Panc1 (cell line): ENCODE measurements around the gene SYT12. TPM values are rescaled to one million over a fixed set of nuclear protein-coding genes. Genes with fewer than 3 reads are reported as not detected.

Experiments used
- ATAC-seq: fragments of 200-7000 bp; cut with Tn5 transposase; 2 replicates; pipeline ENCODE4 v1.9.1; 2020; ENCODE audit warnings: mild to moderate bottlenecking, moderate library complexity
- BruUV-seq: library from RNA; stranded (reverse); fragments of 400-500 nt; replicated peaks from 2 replicates; lab custom pipeline; 2021; lab: Mats Ljungman, UMichigan
- CTCF ChIA-PET: fragments of 300-600 bp; sonication (Branson Sonifier 250); formaldehyde crosslinking; loops from one replicate; lab custom pipeline; 2022; ENCODE audit warnings: antibody characterized with exemption; lab: Charles Lee
- POLR2A ChIA-PET: fragments of 300-600 bp; sonication (Branson Sonifier 250); formaldehyde crosslinking; loops from one replicate; lab custom pipeline; 2022; ENCODE audit warnings: antibody characterized with exemption; lab: Charles Lee
- DNase-seq: peaks from one replicate; pipeline ENCODE4 v3.0.0-alpha.2; 2010; ENCODE audit warnings: low read depth, low spot score
- H3K27ac ChIP-seq: 2 replicates; pipeline ENCODE4 v1.5.1; 2011; ENCODE audit warnings: mild to moderate bottlenecking, low read length, inconsistent platforms
- H3K27me3 ChIP-seq: fragments of 200-500 bp; sonication (Bioruptor generic); 2 replicates; pipeline ENCODE4 v1.6.0; 2014; ENCODE audit warnings: low read length, inconsistent platforms; ENCODE audit not compliant: control insufficient read depth, insufficient read depth
- H3K36me3 ChIP-seq: fragments of 200-500 bp; sonication (Bioruptor generic); 2 replicates; pipeline ENCODE4 v1.5.1; 2014; ENCODE audit warnings: inconsistent platforms, mild to moderate bottlenecking, low read length, moderate library complexity; ENCODE audit not compliant: control insufficient read depth, insufficient read depth
- H3K4me1 ChIP-seq: 2 replicates; pipeline ENCODE4 v1.5.1; 2011; ENCODE audit warnings: inconsistent platforms, mild to moderate bottlenecking, low read length, moderate library complexity; ENCODE audit not compliant: control insufficient read depth, insufficient read depth
- H3K4me3 ChIP-seq, 2 experiments: 2 replicates each; pipeline ENCODE4 v1.5.1; 2011 to 2012; ENCODE audit warnings: low read depth in 2 of 2, low read length in 2 of 2, mild to moderate bottlenecking in 2 of 2, inconsistent platforms in 1 of 2, moderate library complexity in 1 of 2
- H3K9me3 ChIP-seq: fragments of 200-500 bp; sonication (Bioruptor generic); 2 replicates; pipeline ENCODE4 v1.5.1; 2014; ENCODE audit warnings: low read depth, mild to moderate bottlenecking, inconsistent platforms, low read length, moderate library complexity; ENCODE audit not compliant: control insufficient read depth, insufficient read depth
- POLR2AphosphoS5 ChIP-seq: IDR thresholded peaks from 2 replicates; pipeline ENCODE4 v1.6.1; 2012; ENCODE audit warnings: mild to moderate bottlenecking, low read depth, low read length, moderate library complexity
- SIN3A ChIP-seq: IDR thresholded peaks from 2 replicates; pipeline ENCODE4 v1.6.1; 2012; ENCODE audit warnings: low read depth, mild to moderate bottlenecking, low read length, moderate library complexity, borderline replicate concordance; ENCODE audit not compliant: insufficient read depth
- TCF7L2 ChIP-seq: IDR thresholded peaks from 2 replicates; pipeline ENCODE4 v1.6.1; 2011; ENCODE audit warnings: mild to moderate bottlenecking, low read depth, low read length, inconsistent platforms
- in situ Hi-C: cut with HindIII; loops from 2 replicates; pipeline ENCODE4 v1.10.0; 2016; ENCODE audit warnings: low sequenced_read_pairs, low pct_unique_long_range_greater_than_20kb
- intact Hi-C: fragments of 100-400 bp; cut with micrococcal nuclease; formaldehyde crosslinking; loops from one replicate; pipeline ENCODE4 v1.10.0; 2022; ENCODE audit not compliant: unreplicated experiment
- microRNA-seq: library from miRNA; unstranded; fragments of <30 nt; microRNA quantifications from one replicate; pipeline ENCODE4 v1.1.0, GENCODE V29; 2020; ENCODE audit not compliant: unreplicated experiment
- total RNA-seq: library from RNA; stranded (reverse); gene quantifications from one replicate; pipeline ENCODE4 v1.2.1, GENCODE V29; 2021; ENCODE audit not compliant: unreplicated experiment
- TF ChIP-seq, protein P1 (sequence below), 2 experiments: IDR thresholded peaks; 2 replicates each; pipeline ENCODE4 v1.6.1; 2011 to 2012; ENCODE audit warnings: low read depth in 2 of 2, control low read depth in 1 of 2, low read length in 1 of 2, mild to moderate bottlenecking in 1 of 2, moderate library complexity in 1 of 2; ENCODE audit not compliant: insufficient read depth in 1 of 2
- TF ChIP-seq, protein P2 (sequence below): fragments of 450-650 bp; IDR thresholded peaks from 2 replicates; pipeline ENCODE4 v1.5.1; 2017; ENCODE audit warnings: mild to moderate bottlenecking

The SYT12 gene
- total RNA-seq, 1 experiment from 2014 or later, result 0.62 TPM

GRCh38 chr11:67099831-67100324 lies 76.9 kb downstream of the SYT12 start:
- Histone ChIP-seq H3K27ac (no peak overlapping the region), H3K27me3 (no peaks in the 10 kb centered on the region), H3K4me3 (no peak overlapping the region), H3K4me1 (no peaks in the 10 kb centered on the region), H3K36me3 (no peaks in the 10 kb centered on the region), H3K9me3 (no peaks in the 10 kb centered on the region)
- CTCF ChIA-PET, result no interaction called here
- no peak for TF ChIP-seq TCF7L2
- no peak for TF ChIP-seq SIN3A
- TF ChIP-seq, protein P1, sequence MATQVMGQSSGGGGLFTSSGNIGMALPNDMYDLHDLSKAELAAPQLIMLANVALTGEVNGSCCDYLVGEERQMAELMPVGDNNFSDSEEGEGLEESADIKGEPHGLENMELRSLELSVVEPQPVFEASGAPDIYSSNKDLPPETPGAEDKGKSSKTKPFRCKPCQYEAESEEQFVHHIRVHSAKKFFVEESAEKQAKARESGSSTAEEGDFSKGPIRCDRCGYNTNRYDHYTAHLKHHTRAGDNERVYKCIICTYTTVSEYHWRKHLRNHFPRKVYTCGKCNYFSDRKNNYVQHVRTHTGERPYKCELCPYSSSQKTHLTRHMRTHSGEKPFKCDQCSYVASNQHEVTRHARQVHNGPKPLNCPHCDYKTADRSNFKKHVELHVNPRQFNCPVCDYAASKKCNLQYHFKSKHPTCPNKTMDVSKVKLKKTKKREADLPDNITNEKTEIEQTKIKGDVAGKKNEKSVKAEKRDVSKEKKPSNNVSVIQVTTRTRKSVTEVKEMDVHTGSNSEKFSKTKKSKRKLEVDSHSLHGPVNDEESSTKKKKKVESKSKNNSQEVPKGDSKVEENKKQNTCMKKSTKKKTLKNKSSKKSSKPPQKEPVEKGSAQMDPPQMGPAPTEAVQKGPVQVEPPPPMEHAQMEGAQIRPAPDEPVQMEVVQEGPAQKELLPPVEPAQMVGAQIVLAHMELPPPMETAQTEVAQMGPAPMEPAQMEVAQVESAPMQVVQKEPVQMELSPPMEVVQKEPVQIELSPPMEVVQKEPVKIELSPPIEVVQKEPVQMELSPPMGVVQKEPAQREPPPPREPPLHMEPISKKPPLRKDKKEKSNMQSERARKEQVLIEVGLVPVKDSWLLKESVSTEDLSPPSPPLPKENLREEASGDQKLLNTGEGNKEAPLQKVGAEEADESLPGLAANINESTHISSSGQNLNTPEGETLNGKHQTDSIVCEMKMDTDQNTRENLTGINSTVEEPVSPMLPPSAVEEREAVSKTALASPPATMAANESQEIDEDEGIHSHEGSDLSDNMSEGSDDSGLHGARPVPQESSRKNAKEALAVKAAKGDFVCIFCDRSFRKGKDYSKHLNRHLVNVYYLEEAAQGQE (IDR thresholded peaks at IDR 0.05; ENCODE audit: insufficient read depth in 1 of 2, low read depth in 2 of 2, low read length in 1 of 2), result no peak
- no peak for TF ChIP-seq POLR2AphosphoS5
- TF ChIP-seq, protein P2, sequence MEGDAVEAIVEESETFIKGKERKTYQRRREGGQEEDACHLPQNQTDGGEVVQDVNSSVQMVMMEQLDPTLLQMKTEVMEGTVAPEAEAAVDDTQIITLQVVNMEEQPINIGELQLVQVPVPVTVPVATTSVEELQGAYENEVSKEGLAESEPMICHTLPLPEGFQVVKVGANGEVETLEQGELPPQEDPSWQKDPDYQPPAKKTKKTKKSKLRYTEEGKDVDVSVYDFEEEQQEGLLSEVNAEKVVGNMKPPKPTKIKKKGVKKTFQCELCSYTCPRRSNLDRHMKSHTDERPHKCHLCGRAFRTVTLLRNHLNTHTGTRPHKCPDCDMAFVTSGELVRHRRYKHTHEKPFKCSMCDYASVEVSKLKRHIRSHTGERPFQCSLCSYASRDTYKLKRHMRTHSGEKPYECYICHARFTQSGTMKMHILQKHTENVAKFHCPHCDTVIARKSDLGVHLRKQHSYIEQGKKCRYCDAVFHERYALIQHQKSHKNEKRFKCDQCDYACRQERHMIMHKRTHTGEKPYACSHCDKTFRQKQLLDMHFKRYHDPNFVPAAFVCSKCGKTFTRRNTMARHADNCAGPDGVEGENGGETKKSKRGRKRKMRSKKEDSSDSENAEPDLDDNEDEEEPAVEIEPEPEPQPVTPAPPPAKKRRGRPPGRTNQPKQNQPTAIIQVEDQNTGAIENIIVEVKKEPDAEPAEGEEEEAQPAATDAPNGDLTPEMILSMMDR, result no peak
- in situ Hi-C loops (no loop called here), intact Hi-C loops (loop anchor here (10.0 kb wide), 1 partner anchor 215 kb away; no protein-coding TSS in a partner anchor)
- no TSS peak for BruUV-seq
- ATAC-seq, result no peak
- POLR2A ChIA-PET, result interaction anchor here (0.6 kb wide), 1 partner anchor 88 kb away, joined by 5 read pairs; no protein-coding TSS in a partner anchor
- no peak for DNase-seq

Small RNA genes within 50 kb of the gene (microRNA-seq; reads per million reads assigned to microRNA genes)
- gene MIR6860, result not detected

Other genes with a start within 250 kb of the SYT12 start
- gene RCE1, start 179.7 kb upstream of the SYT12 start, total RNA-seq, result 43.7 TPM
- 56.7 TPM for gene LRFN4, start 166.1 kb upstream of the SYT12 start, total RNA-seq
- 12.8 TPM for gene PC, start 64.8 kb upstream of the SYT12 start, total RNA-seq
- gene C11orf86, start 47.8 kb upstream of the SYT12 start, total RNA-seq, result 0.28 TPM
- 33.5 TPM for gene RHOD, start 33.7 kb downstream of the SYT12 start, total RNA-seq
- 112 TPM for gene KDM2A, start 96.1 kb downstream of the SYT12 start, total RNA-seq
- 103 TPM for gene GRK2, start 243.3 kb downstream of the SYT12 start, total RNA-seq